SK-N-SH (cell line): ENCODE data around the gene RBM44. TPM values are rescaled to one million over a fixed set of nuclear protein-coding genes. Genes with fewer than 3 reads are reported as not detected.

Experiments used
- CTCF ChIA-PET: fragments of 300-600, 350-600 bp; formaldehyde crosslinking; extraction: SDS; loops from one replicate; lab custom pipeline; 2021; lab: Yijun Ruan, JAX
- POLR2A ChIA-PET: fragments of 350-600 bp; sonication (Branson Sonifier 250); formaldehyde crosslinking; extraction: SDS; loops from one replicate; lab custom pipeline; 2020; ENCODE audit warnings: antibody characterized with exemption, inconsistent platforms; lab: Yijun Ruan, JAX
- DNase-seq: peaks from one replicate; pipeline ENCODE4 v3.0.0; 2012
- H2AFZ ChIP-seq: fragments of 200-600 bp; sonication (generic); 2 replicates; pipeline ENCODE4 v1.8.1; 2016; ENCODE audit warnings: antibody characterized with exemption, mild to moderate bottlenecking, low read depth
- H3F3A ChIP-seq: fragments of 200-600 bp; sonication (generic); replicated peaks from 2 replicates; pipeline ENCODE3; 2016; ENCODE audit warnings: antibody characterized with exemption, mild to moderate bottlenecking; ENCODE audit not compliant: insufficient read depth
- H3K27ac ChIP-seq, 2 experiments: fragments of 200-500 bp in 1 of 2; fragments of 200-600 bp in 1 of 2; sonication (Bioruptor generic) in 1 of 2; sonication (generic), shearing (Covaris generic) in 1 of 2; 2 replicates each; pipeline versions ENCODE4 v1.5.1 to v1.6.1; 2014 to 2016; ENCODE audit warnings: low read depth in 2 of 2, inconsistent platforms in 1 of 2, low read length in 1 of 2, mild to moderate bottlenecking in 1 of 2, mixed read lengths in 1 of 2
- H3K27me3 ChIP-seq: fragments of 200-600 bp; sonication (generic), shearing (Covaris generic); 2 replicates; pipeline ENCODE4 v1.6.1; 2016; ENCODE audit warnings: mixed run types; ENCODE audit not compliant: insufficient read depth
- H3K36me3 ChIP-seq, 2 experiments: fragments of 200-500 bp in 1 of 2; fragments of 200-600 bp in 1 of 2; sonication (Bioruptor generic) in 1 of 2; sonication (generic) in 1 of 2; replicated peaks in 1 of 2; 2 replicates each; pipeline versions ENCODE3 to v1.5.1; 2014 to 2016; ENCODE audit warnings: low read length in 1 of 2, mild to moderate bottlenecking in 1 of 2; ENCODE audit not compliant: insufficient read depth in 2 of 2, control insufficient read depth in 1 of 2
- H3K4me1 ChIP-seq, 2 experiments: fragments of 200-500 bp in 1 of 2; fragments of 200-600 bp in 1 of 2; sonication (Bioruptor generic) in 1 of 2; sonication (generic), shearing (Covaris generic) in 1 of 2; 2 replicates each; pipeline versions ENCODE4 v1.5.1 to v1.6.1; 2014 to 2016; ENCODE audit warnings: low read depth in 1 of 2, low read length in 1 of 2, mixed run types in 1 of 2; ENCODE audit not compliant: insufficient read depth in 2 of 2, control insufficient read depth in 1 of 2
- H3K4me2 ChIP-seq: fragments of 200-600 bp; sonication (generic), shearing (Covaris generic); 2 replicates; pipeline ENCODE4 v1.6.1; 2017; ENCODE audit warnings: mixed run types
- H3K4me3 ChIP-seq, 2 experiments: fragments of 200-500 bp in 1 of 2; fragments of 200-600 bp in 1 of 2; sonication (Bioruptor generic) in 1 of 2; sonication (generic), shearing (Covaris generic) in 1 of 2; 2 replicates each; pipeline versions ENCODE4 v1.5.1 to v1.8.1; 2014 to 2016; ENCODE audit warnings: low read depth in 2 of 2, inconsistent platforms in 1 of 2, low read length in 1 of 2, mild to moderate bottlenecking in 1 of 2, mixed read lengths in 1 of 2, moderate library complexity in 1 of 2
- H3K79me2 ChIP-seq: fragments of 200-600 bp; sonication (generic); 2 replicates; pipeline ENCODE4 v1.8.1; 2017; ENCODE audit warnings: mild to moderate bottlenecking; ENCODE audit not compliant: insufficient read depth
- H3K9ac ChIP-seq: fragments of 200-600 bp; sonication (generic); 2 replicates; pipeline ENCODE4 v1.6.1; 2017; ENCODE audit warnings: mixed run types
- H3K9me2 ChIP-seq: fragments of 200-600 bp; sonication (generic); 2 replicates; pipeline ENCODE4 v1.6.1; 2017; ENCODE audit warnings: mixed run types
- H3K9me3 ChIP-seq: fragments of 200-600 bp; sonication (generic); 2 replicates; pipeline ENCODE4 v1.6.1; 2017; ENCODE audit warnings: mixed run types, mild to moderate bottlenecking, moderate library complexity
- H4K20me1 ChIP-seq: fragments of 200-600 bp; sonication (generic); 2 replicates; pipeline ENCODE4 v1.6.1; 2017; ENCODE audit warnings: mild to moderate bottlenecking, mixed run types; ENCODE audit not compliant: insufficient read depth
- CHD2 ChIP-seq: fragments of 150-350 bp; IDR thresholded peaks from 2 replicates; pipeline ENCODE4 v1.6.1; 2018; ENCODE audit warnings: low read length; ENCODE audit not compliant: partially characterized antibody
- EP300 ChIP-seq, 2 experiments: IDR thresholded peaks; 2 replicates each; pipeline versions ENCODE4 v1.4.0 to v1.6.1; 2012; ENCODE audit warnings: borderline replicate concordance in 1 of 2, low read depth in 1 of 2, low read length in 1 of 2
- GABPA ChIP-seq: IDR thresholded peaks from 2 replicates; pipeline ENCODE4 v1.4.0; 2012; ENCODE audit warnings: low read depth, mild to moderate bottlenecking
- GATA2 ChIP-seq: sonication (generic); formaldehyde crosslinking; IDR thresholded peaks from 2 replicates; pipeline ENCODE4 v1.5.0; 2020; ENCODE audit warnings: mild to moderate bottlenecking, missing genetic modification reagents
- MEF2A ChIP-seq: IDR thresholded peaks from 2 replicates; pipeline ENCODE4 v1.4.0; 2012; ENCODE audit warnings: low read depth, borderline replicate concordance
- MXI1 ChIP-seq: IDR thresholded peaks from 2 replicates; pipeline ENCODE4 v1.6.1; 2012; ENCODE audit warnings: mild to moderate bottlenecking, low read depth, low read length, improper control_type of control experiment
- NFIC ChIP-seq: IDR thresholded peaks from 2 replicates; pipeline ENCODE4 v1.4.0; 2012; ENCODE audit warnings: borderline replicate concordance
- NRF1 ChIP-seq: IDR thresholded peaks from 2 replicates; pipeline ENCODE4 v1.6.1; 2012; ENCODE audit warnings: low read depth, mild to moderate bottlenecking, low read length
- RAD21 ChIP-seq: IDR thresholded peaks from 2 replicates; pipeline ENCODE4 v1.6.1; 2012; ENCODE audit warnings: mild to moderate bottlenecking, low read length
- RFX5 ChIP-seq: IDR thresholded peaks from 2 replicates; pipeline ENCODE4 v1.6.1; 2012; ENCODE audit warnings: mild to moderate bottlenecking, improper control_type of control experiment, low read length
- SIN3A ChIP-seq: IDR thresholded peaks from 2 replicates; pipeline ENCODE4 v1.6.1; 2012; ENCODE audit warnings: low read depth, mild to moderate bottlenecking, low read length, moderate library complexity, borderline replicate concordance
- TEAD4 ChIP-seq: IDR thresholded peaks from 2 replicates; pipeline ENCODE4 v1.4.0; 2012; ENCODE audit warnings: mild to moderate bottlenecking, borderline replicate concordance; ENCODE audit not compliant: insufficient read depth
- YY1 ChIP-seq: IDR thresholded peaks from 2 replicates; pipeline ENCODE4 v1.4.0; 2012; ENCODE audit warnings: low read depth, mild to moderate bottlenecking
- WGBS: methylation state at CpG from one replicate; pipeline ENCODE4 v1.1.6; 2017; ENCODE audit warnings: low lambda C conversion rate; 5-methylcytosine and 5-hydroxymethylcytosine counted together
- polyA plus RNA-seq, 3 experiments: library from polyadenylated mRNA; depleted of rRNA; stranded (reverse); fragments of >200 nt; gene quantifications; 2 replicates each; pipeline ENCODE4 v1.2.3, GENCODE V29; 2012
- TF ChIP-seq, protein P1 (sequence below): IDR thresholded peaks from 2 replicates; pipeline ENCODE4 v1.4.0; 2012; ENCODE audit warnings: low read depth

The RBM44 gene
- polyA plus RNA-seq, 1 of the 3 experiments (the other 2 are of a cell fraction): 0.30 TPM

GRCh38 chr2:237870126-237870525, 71.5 kb downstream of the RBM44 start:
- POLR2A ChIA-PET: no interaction called here
- Histone ChIP-seq H3K9me2 (no peaks in the 10 kb centered on the region), H3K4me2 (no peak overlapping the region), H3K9ac (no peak overlapping the region), H4K20me1 (no peaks in the 10 kb centered on the region), H3F3A (peaks cover 6% of the 10 kb centered on the region), H3K4me1 (peaks cover 28 to 75% of the 10 kb centered on the region in 2 experiments; a peak in 3 of 4 replicates), H3K4me3 (no peak overlapping the region), H3K9me3 (no peaks in the 10 kb centered on the region), H2AFZ (no peak overlapping the region), H3K27ac (peak overlapping the region in 1 of 2 experiments; percentile 70; a peak in 1 of 4 replicates), H3K79me2 (no peaks in the 10 kb centered on the region), H3K27me3 (no peaks in the 10 kb centered on the region), H3K36me3 (no peaks in the 10 kb centered on the region)
- CTCF ChIA-PET: interaction anchor here (1.5 kb wide), 1 partner anchor 15 kb away, joined by 4 read pairs; no protein-coding TSS in a partner anchor
- WGBS: 83% methylated on average over 11 of the region's 11 CpGs
- TF ChIP-seq GABPA (no peak), EP300 (IDR thresholded peaks at IDR 0.05; ENCODE audit: borderline replicate concordance in 1 of 2, low read depth in 1 of 2, low read length in 1 of 2) (peak in 1 of 2 experiments; percentile 29; a peak in 1 of 4 replicates)
- peak; percentile 67 for DNase-seq

- TF ChIP-seq YY1: no peak
- TF ChIP-seq, protein P1, sequence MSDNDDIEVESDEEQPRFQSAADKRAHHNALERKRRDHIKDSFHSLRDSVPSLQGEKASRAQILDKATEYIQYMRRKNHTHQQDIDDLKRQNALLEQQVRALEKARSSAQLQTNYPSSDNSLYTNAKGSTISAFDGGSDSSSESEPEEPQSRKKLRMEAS: no peak
- TF ChIP-seq EP300 (IDR thresholded peaks at IDR 0.05; ENCODE audit: borderline replicate concordance in 1 of 2, low read depth in 1 of 2, low read length in 1 of 2): no peak
- TF ChIP-seq GATA2 (CRISPR knock-in tag): no peak
- TF ChIP-seq MXI1: no peak
- Histone ChIP-seq H3K79me2 (no peaks in the 10 kb centered on the region), H4K20me1 (no peaks in the 10 kb centered on the region), H3K27me3 (no peaks in the 10 kb centered on the region), H3K9ac (no peak overlapping the region), H3K9me2 (no peaks in the 10 kb centered on the region), H3F3A (peaks cover 6% of the 10 kb centered on the region), H3K27ac (peak overlapping the region in 1 of 2 experiments; percentile 70; a peak in 1 of 4 replicates), H3K4me1 (peaks cover 22 to 75% of the 10 kb centered on the region in 2 experiments; a peak in 3 of 4 replicates), H3K9me3 (no peaks in the 10 kb centered on the region), H3K4me2 (no peak overlapping the region), H3K36me3 (no peaks in the 10 kb centered on the region), H3K4me3 (no peak overlapping the region), H2AFZ (no peak overlapping the region)
- DNase-seq: peak; percentile 67
- 86% methylated on average over 15 of the region's 23 CpGs for WGBS
- ChIA-PET POLR2A (no interaction called here), CTCF (no interaction called here)
These were observed 72.4 kb downstream of the RBM44 start for GRCh38 chr2:237870754-237871651.

GRCh38 chr2:237872178-237872887, 73.8 kb downstream of the RBM44 start:
- Histone ChIP-seq H4K20me1 (no peaks in the 10 kb centered on the region), H3K9me2 (no peaks in the 10 kb centered on the region), H3K27ac (peak overlapping the region in 1 of 2 experiments; percentile 26; a peak in 1 of 4 replicates), H3K27me3 (no peaks in the 10 kb centered on the region), H3K4me2 (no peak overlapping the region), H2AFZ (no peak overlapping the region), H3F3A (no peaks in the 10 kb centered on the region), H3K36me3 (no peaks in the 10 kb centered on the region), H3K4me1 (peaks cover 13 to 76% of the 10 kb centered on the region in 2 experiments; a peak in 3 of 4 replicates), H3K9ac (no peak overlapping the region), H3K79me2 (no peaks in the 10 kb centered on the region), H3K4me3 (no peak overlapping the region), H3K9me3 (no peaks in the 10 kb centered on the region)
- ChIA-PET CTCF (interaction anchor here (1.3 to 2.5 kb wide), 3 partner anchors 11 to 51 kb away, joined by 3 to 11 read pairs (median 4); no protein-coding TSS in a partner anchor), POLR2A (no interaction called here)
- TF ChIP-seq YY1: no peak
- no peak for TF ChIP-seq RAD21
- TF ChIP-seq SIN3A: no peak
- TF ChIP-seq GABPA: no peak
- no peak for TF ChIP-seq NRF1
- TF ChIP-seq MXI1: no peak
- TF ChIP-seq MEF2A: no peak
- TF ChIP-seq NFIC: no peak
- TF ChIP-seq CHD2: no peak
- TF ChIP-seq TEAD4: no peak
- TF ChIP-seq EP300 (IDR thresholded peaks at IDR 0.05; ENCODE audit: borderline replicate concordance in 1 of 2, low read depth in 1 of 2, low read length in 1 of 2): no peak
- TF ChIP-seq RFX5: no peak
- DNase-seq: no peak
- 90% methylated on average over 12 of the region's 19 CpGs for WGBS
